ENCODE results near the gene CDNF.
A peak's percentile ranks its signal among the peaks of the same experiment; 100 is the strongest.

CDNF gene

GRCh38 chr10:14787938-14788337 is 49.9 kb downstream of the CDNF start:
- no peak for DNase-seq (ENCODE audit: low spot score)

- DNase-seq (ENCODE audit: low spot score): no peak
Observed at GRCh38 chr10:14784459-14785055, 53.3 kb downstream of the CDNF start.

- DNase-seq (ENCODE audit: low spot score): peak; percentile 95
Observed at GRCh38 chr10:14782691-14783363, 55.0 kb downstream of the CDNF start.

- DNase-seq (ENCODE audit: low spot score): no peak
Observed at GRCh38 chr10:14781763-14782162, 56.1 kb downstream of the CDNF start.

- no peak for DNase-seq (ENCODE audit: low spot score)
Observed at GRCh38 chr10:14779001-14779651, 58.7 kb downstream of the CDNF start.

- DNase-seq (ENCODE audit: low spot score): no peak
Observed at GRCh38 chr10:14776546-14776945, 61.3 kb downstream of the CDNF start.

- DNase-seq (ENCODE audit: low spot score): no peak
Observed at GRCh38 chr10:14775656-14776055, 62.2 kb downstream of the CDNF start.

GRCh38 chr10:14774797-14775196 is 63.0 kb downstream of the CDNF start, which contains the start of gene FAM107B:
FAM107B (minus strand) TSS chr10:14774897; CDS start chr10:14774663, 234 bp downstream.
- no peak for DNase-seq (ENCODE audit: low spot score)

GRCh38 chr10:14774214-14774580 is 63.6 kb downstream of the CDNF start:
- DNase-seq (ENCODE audit: low spot score): no peak

GRCh38 chr10:14773551-14774213 is 64.2 kb downstream of the CDNF start:
- no peak for DNase-seq (ENCODE audit: low spot score)

GRCh38 chr10:14772399-14772798 is 65.4 kb downstream of the CDNF start:
- no peak for DNase-seq (ENCODE audit: low spot score)

GRCh38 chr10:14770927-14771326 is 66.9 kb downstream of the CDNF start:
- DNase-seq (ENCODE audit: low spot score): no peak

All from RKO (cell line).